NCI-H510A treated with DMSO at 0.1 percent for 48 hours (cell line): ENCODE results near the gene SAE1.
"Not testable (repeated sequence)": the region's sequence is repeated elsewhere in the genome, so short reads cannot be mapped to it uniquely, and the experiment has no call there.

Source experiments
- DNase-seq: peaks from one replicate; lab custom pipeline; 2025; lab: John Stamatoyannopoulos, UW

Gene SAE1

DNA sequence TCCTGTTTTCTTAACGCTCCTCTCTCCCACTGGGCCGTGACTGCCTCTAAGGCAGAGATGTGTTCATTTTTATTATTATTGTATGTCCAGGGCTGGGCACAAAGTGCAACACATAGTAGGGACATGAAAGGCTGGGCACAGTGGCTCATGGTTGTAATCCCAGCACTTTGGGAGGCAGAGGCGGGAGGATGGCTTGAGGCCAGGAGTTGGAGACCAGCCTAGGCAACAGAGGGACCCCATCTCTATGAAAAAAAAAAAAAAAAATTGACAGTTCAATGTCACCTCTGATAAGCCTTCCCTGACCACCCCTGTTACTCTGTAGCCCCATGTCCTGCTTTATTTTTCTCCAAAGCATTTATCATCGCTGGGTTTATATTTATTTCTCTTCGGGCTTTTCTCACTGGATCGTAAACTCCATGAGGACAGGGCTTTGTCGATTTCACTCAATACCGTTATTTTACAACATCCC lies 481 bp upstream of the SAE1 start:
- DNase-seq = no peak

DNA sequence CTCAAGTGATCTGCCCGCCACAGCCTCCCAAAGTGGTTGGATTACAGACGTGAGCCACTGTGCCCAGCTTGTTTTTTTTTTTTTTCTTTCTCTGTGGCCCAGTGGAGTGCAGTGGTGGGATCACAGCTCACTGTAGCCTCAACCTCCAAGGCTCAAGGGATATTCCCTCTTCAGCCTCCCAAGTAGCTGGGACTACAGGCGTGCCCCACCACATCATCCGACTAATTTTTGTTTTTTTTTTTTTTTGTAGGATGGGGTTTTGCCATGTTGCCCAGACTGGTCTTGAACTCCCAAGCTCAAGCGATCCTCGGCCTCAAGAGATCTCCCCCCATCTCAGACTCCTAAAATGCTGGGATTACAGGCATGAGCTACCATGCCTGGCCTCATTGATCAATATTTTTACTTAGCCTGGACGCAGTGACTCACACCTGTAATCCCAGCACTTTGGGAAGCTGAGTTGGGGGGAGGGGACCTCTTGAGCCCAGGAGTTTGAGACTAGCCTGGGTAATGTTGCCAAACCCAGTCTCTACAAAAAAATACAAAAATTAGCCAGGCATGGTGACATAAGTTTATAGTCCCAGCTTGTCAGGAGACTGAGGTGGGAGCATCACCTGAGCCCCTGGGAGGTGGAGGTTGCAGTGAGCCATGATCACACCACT lies 1.7 kb downstream of the SAE1 start:
- DNase-seq = no peak

DNA sequence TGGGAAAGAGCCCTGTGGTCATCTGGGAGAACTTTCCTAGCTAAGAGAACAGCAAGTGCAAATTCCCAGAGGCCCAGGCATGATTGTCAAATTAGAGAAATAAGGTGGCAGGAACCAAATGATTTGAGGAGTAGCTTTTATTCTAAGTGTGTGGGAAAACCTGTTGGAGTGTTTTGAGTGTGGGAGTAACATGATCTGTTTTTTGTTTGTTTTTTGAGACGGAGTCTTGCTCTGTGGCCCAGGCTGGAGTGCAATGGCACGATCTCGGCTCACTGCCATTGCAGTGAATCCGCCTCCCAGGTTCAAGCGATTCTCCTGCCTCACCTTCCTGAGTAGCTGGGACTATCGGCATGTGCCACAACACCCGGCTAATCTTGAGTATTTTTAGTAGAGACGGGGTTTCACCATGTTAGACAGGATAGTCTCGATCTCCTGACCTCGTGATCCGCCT lies 2.4 kb downstream of the SAE1 start:
- DNase-seq = peak; percentile 26

DNA sequence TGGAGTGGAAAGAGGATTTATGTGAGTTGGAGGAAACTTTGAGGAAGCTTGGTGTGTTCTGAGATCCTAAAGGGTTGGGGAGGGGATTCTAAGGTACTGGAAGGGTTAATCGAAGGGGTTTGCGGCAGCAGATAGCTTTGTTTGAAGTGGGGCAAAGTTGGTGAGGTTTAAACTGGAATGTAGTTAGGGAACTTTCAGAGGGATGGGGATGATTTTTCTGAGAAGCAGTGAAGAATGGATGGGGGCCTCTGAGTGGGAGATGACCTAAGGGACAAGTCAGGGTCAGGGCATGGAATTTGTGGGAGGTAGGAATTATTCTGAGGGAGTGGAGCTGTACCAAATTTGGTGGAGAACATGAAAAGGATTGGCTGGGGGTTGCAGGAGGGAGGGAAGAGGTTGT lies 3.9 kb downstream of the SAE1 start:
- no peak for DNase-seq

DNA sequence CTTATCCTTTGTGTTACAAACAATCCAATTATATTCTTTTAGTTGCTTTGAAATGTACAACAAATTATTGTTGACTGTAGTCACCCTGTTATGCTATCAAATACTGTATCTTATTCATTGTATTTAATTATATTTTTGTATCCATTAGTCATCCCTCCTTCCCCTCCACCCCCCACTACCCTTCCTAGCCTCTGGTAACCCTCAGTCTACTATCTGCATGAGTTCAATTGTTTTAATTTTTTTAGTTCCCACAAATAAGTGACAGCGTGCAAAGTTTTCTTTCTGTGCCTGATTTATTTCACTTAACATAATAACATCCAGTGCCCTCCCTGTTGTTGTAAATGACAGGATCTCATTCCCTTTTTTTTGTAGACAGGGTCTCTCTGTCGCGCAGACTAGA lies 4.5 kb downstream of the SAE1 start:
- DNase-seq = no peak

DNA sequence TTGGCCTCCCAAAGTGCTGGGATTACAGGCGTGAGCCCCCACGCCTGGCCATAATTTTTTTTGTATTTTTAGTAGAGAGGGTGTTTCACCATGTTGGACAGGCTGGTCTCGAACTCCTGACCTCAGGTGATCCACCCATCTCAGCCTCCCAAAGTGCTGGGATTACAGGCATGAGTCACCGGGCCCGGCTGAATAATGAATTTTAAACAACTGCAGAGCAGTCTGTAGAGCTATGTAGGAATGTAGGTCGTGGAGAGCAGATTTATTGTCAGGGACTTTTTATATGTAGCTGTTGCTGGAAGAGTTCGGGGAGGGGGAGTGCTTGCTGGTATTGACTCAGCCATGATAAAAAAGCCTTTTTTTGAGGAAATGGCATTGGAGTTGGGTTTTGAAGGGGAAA lies 10.6 kb downstream of the SAE1 start:
- DNase-seq = not testable (repeated sequence)

DNA sequence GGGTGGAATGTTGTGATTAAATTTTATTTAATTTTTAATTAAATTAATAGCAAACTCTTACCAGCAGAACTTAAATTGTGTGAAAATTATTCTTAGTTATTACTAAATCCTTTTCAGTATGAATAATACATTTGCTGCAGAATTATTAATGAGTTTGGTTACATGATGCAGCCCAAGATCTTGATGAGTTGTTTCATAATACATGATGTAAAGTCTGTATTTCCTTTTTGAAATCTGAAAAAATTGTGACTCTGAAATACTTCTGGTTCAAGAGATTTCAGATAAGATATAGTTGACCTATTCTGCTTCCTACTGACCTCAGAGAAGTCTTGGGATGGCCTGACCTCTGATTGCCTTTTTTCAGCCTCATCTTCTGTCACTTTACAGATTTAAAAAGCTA lies 11.1 kb downstream of the SAE1 start:
- no peak for DNase-seq

DNA sequence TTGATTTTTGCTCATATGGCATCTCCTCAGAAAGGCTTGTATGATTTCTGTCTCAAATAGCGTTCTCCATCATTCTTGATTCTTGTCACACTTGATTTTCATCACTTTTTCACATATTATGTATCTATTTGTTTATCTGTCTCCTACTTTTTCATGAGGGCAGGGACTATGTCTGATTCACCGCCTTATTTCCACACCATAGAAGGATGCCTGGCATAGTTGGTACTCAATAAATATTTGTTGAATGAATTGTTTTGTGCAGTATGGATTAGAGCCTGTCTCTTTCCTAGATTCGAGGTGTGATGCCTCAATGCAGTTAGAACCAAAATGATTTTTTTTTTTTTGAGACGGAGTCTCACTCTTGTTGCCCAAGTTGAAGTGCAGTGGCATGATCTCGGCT lies 12.1 kb downstream of the SAE1 start:
- DNase-seq = no peak

DNA sequence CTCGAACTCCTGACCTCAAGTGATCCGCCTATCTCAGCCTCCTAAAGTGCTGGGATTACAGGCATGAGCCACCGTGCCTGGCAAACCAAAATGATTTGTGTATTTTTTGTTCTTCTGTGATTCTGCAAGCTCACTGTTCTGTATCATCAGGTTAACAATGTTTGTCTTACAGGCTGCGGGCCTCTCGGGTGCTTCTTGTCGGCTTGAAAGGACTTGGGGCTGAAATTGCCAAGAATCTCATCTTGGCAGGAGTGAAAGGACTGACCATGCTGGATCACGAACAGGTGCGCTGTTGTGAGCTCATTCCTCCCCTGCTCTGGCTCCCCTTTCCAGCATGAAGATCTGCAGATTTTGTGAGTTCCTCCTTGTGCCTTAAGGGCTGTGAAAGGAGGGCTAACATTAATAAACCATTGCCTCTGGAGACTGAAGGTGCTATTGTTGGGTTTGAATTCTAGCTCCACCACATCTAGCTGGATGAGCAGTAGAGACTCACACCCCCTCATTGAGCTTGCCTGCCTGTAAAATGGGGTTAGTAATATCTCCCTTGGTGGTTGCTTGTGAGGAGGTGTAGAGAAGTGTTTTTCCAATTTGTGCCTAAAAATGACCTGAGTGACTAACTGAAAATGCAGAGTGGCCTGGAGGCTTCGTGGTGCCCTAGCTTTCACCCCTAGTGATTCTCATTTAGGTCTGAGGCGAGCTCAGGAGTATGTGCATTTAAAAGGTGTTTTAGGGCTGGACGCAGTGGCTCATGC lies 12.9 kb downstream of the SAE1 start:
- DNase-seq = no peak

DNA sequence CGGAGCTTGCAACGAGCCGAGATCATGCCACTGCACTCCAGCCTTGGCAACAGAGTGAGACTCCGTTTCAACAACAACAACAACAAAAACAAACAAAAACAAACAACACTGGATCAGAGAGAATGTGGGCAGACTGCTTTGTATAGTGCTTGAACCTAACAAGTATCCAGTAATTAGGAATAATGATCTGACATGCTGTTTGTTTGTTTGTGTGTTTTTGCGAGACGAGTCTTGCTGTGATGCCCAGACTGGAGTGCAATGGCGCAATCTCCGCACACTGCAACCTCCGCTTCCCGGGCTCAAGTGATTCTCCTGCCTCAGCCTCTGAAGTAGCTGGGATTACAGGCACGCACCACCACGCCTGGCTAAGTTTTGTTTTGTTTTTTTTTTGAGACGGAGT lies 14.0 kb downstream of the SAE1 start:
- no peak for DNase-seq

DNA sequence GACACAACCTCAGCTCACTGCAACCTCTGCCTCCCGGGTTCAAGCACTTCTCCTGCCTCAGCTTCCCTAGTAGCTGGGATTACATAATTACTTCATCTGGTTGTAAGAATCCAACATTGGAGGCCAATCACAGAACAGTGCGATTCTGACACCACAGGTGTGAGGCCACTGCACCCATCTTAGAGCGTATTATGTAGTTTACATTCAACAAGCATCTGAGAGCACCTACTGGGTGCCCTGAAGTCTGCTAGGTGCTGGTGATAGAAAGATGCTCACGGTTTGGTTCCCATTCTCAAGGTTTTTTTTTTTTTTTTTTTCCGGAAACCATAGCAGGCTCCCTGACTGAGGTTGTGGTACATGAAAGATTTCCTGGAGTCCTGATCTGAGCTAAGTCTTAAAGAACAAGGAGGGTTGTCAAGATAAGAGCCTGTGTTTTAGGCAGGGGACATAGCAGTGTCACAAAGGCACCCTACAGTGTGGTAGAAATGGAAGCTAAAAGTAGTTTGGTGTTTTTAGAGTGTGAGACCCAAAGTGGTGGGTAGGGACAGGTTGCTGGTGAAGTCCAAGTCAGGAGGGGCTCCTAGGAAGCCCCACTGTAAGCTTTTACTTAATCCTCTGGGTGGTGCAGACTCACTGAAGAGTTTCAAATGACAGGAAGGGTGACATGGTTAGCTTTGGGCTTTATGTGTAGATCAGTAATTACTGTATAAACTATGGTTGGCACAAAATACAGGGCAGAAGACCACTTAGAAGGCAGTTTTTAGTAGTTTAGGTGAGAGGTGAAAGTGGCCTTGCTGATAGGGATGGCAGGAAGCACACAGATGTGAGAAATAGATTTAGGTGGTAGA lies 15.2 kb downstream of the SAE1 start:
- DNase-seq = no peak

DNA sequence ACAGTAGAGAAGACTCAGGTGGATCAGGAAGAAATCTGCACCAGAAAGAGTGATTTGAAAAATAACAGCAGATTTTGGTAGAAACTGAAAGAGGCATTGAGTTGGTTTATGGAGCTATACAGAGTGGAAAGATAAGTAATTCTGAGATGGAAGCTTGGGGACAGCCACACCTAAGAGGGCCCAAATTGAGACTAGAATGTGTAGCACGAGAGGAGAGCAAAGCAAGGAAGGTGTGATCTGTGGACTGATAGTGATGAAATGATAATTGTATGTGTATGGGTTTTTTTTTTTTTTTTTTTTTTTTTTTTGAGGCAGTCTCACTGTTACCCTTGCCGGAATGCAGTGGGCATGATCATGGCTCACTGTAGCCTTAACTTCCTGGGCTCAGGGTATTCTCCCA lies 16.3 kb downstream of the SAE1 start:
- DNase-seq = no peak

DNA sequence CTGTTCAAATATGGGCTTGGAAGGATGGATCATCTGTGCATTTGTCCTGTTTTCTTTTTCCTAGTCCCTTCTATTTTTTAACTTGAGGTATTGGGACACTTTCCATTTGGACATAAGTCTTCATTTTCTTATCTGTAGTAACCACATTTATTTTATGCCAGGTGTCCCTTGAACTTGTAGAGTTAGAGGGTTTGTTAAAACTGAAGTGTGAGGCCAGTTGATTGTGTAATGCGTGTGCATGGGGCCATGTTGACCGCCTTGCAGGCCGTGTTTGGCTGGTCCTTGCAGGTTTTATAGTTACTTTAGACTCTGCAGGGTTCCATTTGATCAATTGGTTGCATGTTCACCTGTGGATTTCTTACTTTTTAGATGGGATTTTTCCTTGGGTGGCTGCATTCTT lies 21.0 kb downstream of the SAE1 start:
- DNase-seq = no peak

DNA sequence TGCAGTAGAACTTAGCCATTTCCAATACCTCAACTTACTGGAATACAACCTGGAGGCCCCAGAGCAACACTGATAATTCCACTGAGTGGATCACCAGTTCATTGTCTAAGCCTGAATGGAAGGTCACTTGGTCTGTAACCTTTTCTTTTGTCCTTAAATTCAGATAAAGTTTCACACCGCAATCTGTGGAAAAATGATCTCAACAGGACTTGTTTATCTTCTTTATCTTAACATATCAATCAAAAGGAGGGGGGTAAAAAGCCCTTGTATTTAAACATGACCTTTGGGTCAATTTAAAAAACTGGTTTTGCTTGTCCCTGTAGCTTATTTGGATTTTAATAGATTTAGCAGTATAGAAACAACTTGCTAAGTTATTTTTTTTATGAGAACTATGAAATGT lies 21.6 kb downstream of the SAE1 start:
- peak; percentile 77 for DNase-seq

DNA sequence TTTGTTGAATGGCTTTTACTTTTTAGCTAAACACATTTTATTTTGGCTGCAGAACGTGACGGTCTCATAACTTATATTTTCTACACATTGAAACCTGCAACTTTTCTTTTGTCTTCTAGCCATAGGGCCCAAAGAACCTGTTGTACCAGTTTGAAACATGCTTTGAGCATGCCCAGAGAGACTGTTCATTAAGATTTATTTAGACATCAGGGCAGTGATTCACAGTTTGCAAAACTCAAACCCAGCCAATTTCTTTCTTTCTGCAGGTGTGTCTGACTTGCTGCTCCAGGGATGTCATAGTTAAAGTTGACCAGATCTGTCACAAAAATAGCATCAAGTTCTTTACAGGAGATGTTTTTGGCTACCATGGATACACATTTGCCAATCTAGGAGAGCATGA lies 22.0 kb downstream of the SAE1 start:
- DNase-seq = peak; percentile 77

DNA sequence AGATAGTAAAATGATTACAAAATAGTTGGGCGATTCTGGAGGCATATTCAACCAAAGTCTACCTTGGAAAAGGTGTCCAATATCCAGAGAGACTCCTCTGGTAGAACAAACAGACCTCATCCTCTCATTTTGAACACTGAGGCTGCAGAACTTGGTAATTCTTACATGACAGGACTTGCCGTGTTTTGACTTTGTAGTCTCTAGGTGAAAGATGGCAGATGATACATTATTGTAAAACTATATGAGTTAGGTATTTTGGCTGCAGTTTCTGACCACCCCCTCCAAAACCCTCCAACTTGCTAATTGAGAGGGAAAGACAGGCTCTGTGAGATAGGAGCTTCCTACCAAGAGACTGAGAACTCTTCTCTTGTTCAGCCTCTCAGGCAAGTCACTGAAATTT lies 22.6 kb downstream of the SAE1 start:
- DNase-seq = no peak

DNA sequence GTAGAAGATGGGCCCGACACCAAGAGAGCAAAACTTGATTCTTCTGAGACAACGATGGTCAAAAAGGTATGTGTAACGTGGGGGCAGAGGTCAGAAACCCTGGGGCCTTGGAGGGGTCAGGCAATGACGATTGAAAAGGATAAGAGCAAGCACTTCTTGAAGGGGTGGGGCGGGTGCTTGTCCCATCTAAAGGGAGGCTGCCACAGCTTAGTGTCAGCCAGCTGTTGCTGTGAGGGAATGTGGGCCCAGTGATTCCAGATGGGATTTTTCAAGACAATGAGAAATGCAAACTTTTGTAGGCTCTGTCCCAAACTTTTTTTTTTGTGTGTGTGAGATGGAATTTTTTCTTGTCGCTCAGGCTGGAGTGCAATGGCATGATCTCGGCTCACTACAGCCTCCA lies 24.5 kb downstream of the SAE1 start:
- DNase-seq = no peak

DNA sequence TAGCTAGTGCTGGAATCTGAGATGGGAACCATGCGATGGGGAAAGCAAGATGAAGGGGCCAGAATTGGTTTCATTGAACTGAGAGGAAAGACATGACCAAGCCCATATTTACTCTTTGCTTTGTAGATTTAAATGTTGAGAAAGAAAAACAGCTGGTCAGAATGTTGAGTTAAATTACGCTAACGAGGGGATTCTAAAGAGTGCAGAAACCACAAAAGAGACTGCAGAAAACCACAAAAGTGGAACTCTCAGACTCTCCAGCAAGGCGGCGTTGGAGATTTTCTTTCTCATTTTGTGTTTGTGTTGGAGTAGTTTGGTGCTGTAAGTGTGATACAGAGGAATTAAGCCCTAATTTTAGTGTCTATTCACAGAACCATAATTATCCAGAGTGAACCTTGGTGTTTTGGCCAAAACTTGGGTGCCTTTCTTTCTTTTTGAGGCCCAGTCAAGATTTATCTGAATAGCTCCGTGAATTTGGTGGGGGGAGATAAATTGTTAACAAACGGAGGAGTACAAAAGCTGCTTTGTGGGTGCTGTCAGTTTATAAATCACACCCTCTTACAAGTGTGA lies 26.3 kb downstream of the SAE1 start:
- no peak for DNase-seq

DNA sequence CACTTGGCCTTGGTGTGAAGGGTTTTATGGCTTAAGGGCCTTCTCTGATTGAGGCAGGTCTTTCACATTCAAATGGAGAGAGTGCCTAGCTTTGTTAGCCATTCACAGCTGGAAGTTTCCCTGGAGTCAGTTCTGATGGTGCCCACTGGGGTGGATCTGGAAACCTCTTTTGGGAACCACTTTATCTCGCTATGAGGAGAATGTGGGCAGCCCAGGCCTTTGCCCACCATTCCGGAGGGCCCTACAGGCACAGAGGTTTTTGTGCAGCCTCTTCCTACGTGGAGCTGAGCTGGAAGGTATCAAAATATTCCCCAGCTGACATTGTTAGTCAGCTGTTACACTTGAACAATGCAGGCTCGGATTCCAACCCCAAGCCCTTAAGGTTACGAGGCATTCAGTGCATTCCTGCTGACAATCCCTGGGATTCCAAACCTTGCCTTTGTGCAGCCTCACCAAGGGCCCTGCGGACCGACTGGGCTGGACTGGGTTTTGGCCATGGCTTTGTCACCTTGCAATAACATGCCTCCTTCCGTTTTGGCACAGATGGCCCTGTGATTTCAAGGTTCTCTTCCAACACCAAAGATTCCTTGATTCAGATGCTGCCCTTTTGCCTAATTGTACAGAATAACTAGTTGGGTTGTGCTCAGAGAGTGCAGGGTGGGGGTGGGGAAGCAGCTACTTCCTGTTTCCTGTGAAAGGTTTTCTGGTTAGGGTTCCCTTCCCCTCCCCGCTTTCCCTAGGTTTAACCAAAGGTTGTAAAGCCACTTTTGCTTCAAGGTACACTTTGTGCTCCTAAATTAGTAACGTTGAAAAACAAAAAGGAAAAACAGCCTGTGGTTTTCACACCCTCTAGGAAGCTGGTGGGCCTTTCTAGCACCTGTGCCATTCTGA lies 27.0 kb downstream of the SAE1 start:
- DNase-seq = no peak

DNA sequence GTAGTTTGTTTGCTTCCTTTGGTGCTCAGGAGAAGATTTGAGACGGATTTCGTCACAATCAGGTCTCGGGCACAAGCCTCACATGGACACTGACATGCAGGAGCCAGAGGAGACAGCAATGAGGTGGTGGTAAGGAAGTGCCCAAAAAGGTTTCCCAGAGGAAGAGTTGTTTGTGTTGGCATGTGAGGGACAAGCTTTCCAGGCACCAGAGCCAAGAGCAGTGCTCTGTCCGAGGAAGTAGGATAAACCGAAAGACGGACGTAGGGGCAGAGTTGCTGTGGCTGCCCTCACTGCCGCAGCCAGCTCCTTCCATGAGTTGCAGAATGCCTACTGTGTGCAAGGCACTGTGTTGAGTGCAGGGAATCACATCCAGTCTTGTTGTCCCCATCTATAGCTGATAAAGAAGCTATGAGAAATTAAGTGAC lies 27.7 kb downstream of the SAE1 start:
- no peak for DNase-seq

DNA sequence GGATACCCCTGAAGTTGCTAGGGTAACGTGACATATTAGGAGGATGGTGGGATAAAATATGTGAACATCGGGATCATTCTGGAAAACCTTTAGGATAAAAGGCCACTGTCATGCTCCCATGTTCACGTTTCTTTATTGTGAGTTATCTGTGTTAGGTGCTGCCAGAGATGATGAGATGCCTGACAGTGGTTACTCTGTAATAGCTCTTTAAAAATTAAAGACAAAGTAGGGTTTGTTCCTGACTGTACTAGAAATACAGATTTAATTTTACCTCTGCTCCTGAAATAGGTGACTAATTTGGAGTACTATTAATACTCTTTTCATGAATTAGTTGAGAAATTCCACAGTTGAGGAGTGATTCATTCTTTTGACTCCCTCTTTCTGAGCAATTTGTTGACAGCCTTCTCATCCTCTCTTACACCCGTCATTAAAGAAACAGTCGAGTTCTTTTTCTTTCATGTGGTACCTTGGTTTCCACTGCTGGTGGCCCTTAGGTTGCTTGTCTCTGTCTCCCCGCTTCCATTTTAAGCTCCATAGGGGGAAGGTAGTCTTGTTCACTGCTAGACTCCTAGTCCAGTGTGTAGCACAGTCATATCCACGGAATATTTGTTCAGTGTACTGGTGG lies 28.4 kb downstream of the SAE1 start:
- DNase-seq = no peak
